GM18951 (cell line): ENCODE results near the gene GPR107.
"Not testable (repeated sequence)": the region's sequence is repeated elsewhere in the genome, so short reads cannot be mapped to it uniquely, and the experiment has no call there.

Source experiments
- POLR2A ChIP-seq: IDR thresholded peaks from 4 replicates; pipeline ENCODE4 v1.6.1; 2011; ENCODE audit warnings: mild to moderate bottlenecking; ENCODE audit not compliant: insufficient read length, insufficient read depth; ENCODE audit errors: extremely low read depth
- in situ Hi-C: fragments of 300-500 bp; cut with MboI; formaldehyde crosslinking; loops from one replicate; pipeline ENCODE4 v1.12.0; 2022; ENCODE audit warnings: low sequenced_read_pairs, mixed read lengths, inconsistent platforms; ENCODE audit not compliant: unreplicated experiment

Gene GPR107

GRCh38 chr9:130053504-130054324 lies at the start of gene GPR107:
Gene GPR107 (plus strand): TSS chr9:130053906. CDS start chr9:130053933, 27 bp downstream.
- peak; percentile 87 for TF ChIP-seq POLR2A
- in situ Hi-C loops = no loop called here

GRCh38 chr9:130003943-130004552 lies 49.7 kb upstream of the GPR107 start:
- TF ChIP-seq POLR2A = no peak
- in situ Hi-C loops = no loop called here

- in situ Hi-C loops = not testable (repeated sequence)
These were observed 46.8 kb upstream of the GPR107 start for GRCh38 chr9:130006952-130007351.

DNA sequence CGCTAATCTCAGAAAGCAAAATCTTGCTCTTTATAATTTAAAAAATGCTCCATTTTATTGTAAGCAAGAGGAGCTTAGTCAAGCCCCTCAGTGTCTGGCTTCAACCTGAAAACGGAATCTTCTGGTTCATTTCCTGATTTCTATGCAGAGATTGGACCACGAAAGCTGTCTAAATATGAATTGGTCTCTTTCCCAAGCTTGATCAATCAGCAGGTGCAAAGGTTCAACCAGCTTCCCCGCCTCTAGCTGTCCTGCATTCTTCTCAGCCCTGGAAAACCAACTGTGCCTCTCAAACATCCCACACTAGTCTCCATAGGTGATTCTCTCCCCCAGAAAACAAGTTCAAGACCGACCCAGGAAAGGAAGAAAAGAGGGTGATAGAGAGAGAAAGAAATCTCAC lies 45.2 kb upstream of the GPR107 start:
- in situ Hi-C loops = no loop called here

DNA sequence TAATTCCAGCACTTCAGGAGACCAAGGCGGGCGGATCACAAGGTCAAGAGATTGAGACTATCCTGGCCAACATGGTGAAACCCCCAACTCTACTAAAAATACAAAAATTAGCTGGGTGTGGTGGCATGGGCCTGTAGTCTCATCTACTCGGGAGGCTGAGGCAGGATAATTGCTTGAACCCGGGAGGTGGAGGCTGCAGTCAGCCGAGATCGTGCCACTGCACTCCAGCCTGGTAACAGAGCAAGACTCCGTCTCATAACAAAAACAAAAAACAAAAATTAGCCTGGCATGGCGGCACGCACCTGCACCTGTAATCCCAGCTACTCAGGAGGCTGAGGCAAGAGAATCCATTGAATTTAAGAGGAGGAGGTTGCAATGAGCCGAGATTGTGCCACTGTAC lies 44.2 kb upstream of the GPR107 start:
- in situ Hi-C loops = not testable (repeated sequence)

More for the DNA sequence above, 45.2 kb upstream of the GPR107 start:
- TF ChIP-seq POLR2A = no peak

DNA sequence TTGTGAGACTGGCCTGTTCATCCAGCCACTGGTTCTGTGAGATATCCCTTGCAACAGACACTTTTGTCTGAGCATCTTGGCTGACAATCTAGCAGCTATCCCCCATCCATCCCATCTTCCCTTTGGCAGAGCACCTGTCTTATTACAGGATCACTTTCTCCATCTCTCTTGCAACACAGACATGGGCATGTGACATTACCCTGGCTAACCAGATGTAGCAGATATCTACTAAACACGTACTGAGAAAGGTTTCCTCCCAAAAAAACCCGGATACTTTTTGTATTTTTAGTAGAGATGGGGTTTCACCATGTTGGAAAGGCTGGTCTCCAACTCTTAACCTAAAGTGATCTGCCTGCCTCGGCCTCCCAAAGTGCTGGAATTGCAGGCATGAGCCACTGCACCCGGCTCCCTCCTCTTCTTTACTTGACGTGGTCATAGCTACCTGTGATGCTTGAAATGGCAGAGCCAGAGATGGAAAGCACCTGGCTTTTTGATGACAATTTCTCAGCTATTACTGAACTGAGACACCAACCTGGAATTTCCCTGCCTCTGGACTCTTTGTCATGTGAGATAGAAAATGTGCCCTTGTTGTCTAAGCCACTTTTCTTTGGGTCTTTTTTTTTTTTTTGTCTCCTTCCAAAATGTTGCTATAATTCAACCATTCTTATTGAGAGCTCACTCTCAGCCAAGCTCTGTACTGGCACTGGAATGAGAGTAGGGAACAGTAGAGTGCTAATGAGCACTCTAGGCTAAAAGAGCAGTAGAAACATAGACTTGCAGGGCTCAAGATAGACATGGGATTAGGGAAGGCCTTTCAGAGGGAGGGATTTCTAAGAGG lies 43.3 kb upstream of the GPR107 start:
- TF ChIP-seq POLR2A = peak; percentile 30
- in situ Hi-C loops = no loop called here

- in situ Hi-C loops = no loop called here
These were observed 40.4 kb upstream of the GPR107 start for GRCh38 chr9:130013326-130013725.

DNA sequence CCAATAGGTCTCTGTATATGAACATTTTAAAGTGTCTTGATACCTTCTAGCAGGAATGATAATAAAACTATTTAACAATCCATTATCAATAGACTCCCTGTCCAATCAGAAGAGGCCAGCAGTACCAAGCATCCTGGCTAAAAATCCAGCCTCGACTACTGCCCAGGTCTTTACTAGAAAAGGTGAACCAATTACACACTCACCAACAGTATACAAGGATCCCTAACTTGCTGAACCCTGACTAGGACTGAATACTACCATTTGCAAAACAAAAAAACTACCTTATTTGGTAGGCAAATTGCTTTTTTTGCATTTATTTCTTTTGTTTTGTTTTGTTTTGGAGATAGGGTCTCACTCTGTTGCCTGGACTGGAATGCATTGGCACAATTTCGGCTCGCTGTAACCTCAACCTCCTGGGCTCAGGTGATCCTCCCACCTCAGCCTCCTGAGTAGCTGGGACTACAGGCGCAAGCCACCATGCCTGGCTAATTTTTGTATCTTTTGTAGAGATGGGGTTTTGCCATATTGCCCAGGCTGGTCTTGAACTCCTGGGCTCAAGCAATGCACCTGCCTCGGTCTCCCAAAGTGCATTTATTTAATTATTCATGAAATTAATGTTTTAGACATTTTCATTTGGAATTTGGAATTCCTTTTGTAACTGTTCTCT lies 38.2 kb upstream of the GPR107 start:
- in situ Hi-C loops = no loop called here
- no peak for TF ChIP-seq POLR2A

More at GRCh38 chr9:130013326-130013725, 40.4 kb upstream of the GPR107 start:
- TF ChIP-seq POLR2A = no peak

DNA sequence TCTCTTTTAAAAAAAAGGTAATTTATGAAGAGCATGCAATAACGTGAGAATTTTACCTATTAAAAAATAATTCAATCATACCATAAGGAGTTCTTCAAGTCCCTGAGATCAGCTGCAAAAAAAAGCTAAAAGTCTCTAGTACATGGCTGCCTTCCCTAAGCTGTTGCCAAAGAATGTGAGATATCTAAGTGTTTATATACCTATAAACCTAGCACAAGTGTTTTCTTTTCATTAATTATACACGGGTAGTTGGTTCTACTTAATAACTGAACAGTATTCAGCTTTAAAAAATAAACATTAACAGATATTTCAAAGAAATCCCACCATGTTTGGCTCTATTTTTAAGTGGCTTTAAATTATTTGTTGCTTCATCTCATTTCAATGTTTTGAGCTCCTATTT lies 36.6 kb upstream of the GPR107 start:
- in situ Hi-C loops = no loop called here
- no peak for TF ChIP-seq POLR2A

GRCh38 chr9:130017510-130017909 lies 36.2 kb upstream of the GPR107 start:
- in situ Hi-C loops = not testable (repeated sequence)

DNA sequence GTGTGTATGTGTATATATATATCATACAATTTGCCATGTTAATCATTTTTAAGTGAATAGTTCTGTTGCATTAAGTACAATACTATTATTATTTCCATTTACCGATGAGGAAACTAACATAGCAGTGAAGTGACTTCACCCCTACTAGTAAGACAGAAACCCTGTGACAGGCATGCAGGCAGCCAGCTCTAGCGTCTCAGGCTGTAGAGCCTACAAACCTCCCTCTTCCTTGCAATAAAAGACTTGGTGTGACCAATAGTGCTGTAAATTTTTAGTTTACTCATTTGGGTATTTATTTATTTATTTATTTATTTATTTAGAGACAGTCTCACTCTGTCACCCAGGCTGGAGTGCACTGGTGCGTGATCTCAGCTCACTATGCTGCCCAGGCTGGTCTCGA lies 35.4 kb upstream of the GPR107 start:
- in situ Hi-C loops = no loop called here
- no peak for TF ChIP-seq POLR2A

- no peak for TF ChIP-seq POLR2A
- in situ Hi-C loops = no loop called here
These were observed 33.1 kb upstream of the GPR107 start for GRCh38 chr9:130020618-130021017.

DNA sequence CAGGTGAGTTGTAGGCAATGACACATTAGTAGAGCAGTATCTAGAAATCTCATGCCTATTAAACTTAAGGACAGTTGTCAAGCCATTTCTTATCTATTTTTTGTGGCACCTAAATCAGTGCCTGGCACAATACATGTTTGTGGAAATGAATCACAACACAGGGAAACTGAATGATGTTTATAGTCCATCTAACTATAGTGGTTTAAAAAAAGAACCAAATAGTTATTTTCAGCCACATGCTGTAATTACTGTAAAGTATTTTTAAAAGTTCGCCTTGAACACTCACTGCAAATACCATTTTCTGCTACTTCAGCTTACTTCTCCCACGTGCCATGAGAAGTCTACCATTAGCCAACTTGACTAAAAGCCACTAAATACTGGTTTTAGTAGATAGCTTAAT lies 32.6 kb upstream of the GPR107 start:
- in situ Hi-C loops = no loop called here
- no peak for TF ChIP-seq POLR2A

DNA sequence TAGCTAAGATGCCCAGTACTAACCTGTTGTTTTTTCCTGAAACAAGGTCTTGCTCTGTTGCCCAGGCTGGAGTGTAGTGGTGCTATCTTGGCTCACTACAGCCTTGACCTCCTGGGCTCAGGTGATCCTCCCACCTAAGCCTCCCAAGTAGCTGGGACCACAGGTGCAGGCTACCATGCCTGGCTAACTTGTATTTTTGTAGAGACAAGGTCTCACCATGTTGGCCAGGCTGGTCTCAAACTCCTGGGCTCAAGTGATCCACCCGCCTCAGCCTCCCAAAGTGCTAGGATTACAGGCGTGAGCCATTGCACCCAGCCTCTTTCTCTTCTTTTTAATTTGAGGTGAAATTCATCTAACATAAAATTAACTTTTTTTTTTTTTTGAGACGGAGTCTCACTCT lies 31.9 kb upstream of the GPR107 start:
- in situ Hi-C loops = not testable (repeated sequence)
